ENCODE results near the gene SORL1. TPM values are rescaled to one million over a fixed set of nuclear protein-coding genes. Genes with fewer than 3 reads are reported as not detected.
"Not testable (repeated sequence)": the region's sequence is repeated elsewhere in the genome, so short reads cannot be mapped to it uniquely, and the experiment has no call there.

The SORL1 gene
- total and polyA plus RNA-seq, 3 experiments from 2014 or later = 44.5 to 220 (median 46.9) TPM

GRCh38 chr11:121481484-121482230 is 29.5 kb downstream of the SORL1 start:
- Histone ChIP-seq H3K27ac (ENCODE audit: low read depth, low read length) (peak overlapping the region; percentile 63), H3K4me3 (ENCODE audit: low read length) (peak overlapping the region; percentile 60), H3K4me1 (ENCODE audit: insufficient read depth, low read length) (peaks cover 63% of the 10 kb centered on the region), H3K36me3 (ENCODE audit: insufficient read depth, low read length) (peaks cover 26% of the 10 kb centered on the region)
- H3K27me3 Mint-ChIP-seq; H3K9me3 ChIP-seq (ENCODE audit: low read length); H3K27me3 ChIP-seq (ENCODE audit: insufficient read depth, low read length, poor library complexity, severe bottlenecking); H3K9me3 Mint-ChIP-seq: not testable (repeated sequence)
- DNase-seq = peak; percentile 37 to 86 (median 80)
- peak overlapping the region; percentile 74 to 89 (median 83) for H3K4me3 Mint-ChIP-seq
- ChIA-PET POLR2A (interaction anchor here (0.7 kb wide), 1 partner anchor 30 kb away, joined by 3 read pairs; no protein-coding TSS in a partner anchor), CTCF (interaction anchor here (1.0 to 1.7 kb wide), 6 partner anchors 14 to 231 kb away, joined by 3 to 4 read pairs (median 3); no protein-coding TSS in a partner anchor)
- H3K4me1 Mint-ChIP-seq = peaks cover 63 to 85% (median 79%) of the 10 kb centered on the region in 3 donors
- peaks cover 8 to 53% (median 17%) of the 10 kb centered on the region in 3 donors for H3K36me3 Mint-ChIP-seq
- H3K27ac Mint-ChIP-seq = peak overlapping the region; percentile 71 to 100 (median 98)

DNA sequence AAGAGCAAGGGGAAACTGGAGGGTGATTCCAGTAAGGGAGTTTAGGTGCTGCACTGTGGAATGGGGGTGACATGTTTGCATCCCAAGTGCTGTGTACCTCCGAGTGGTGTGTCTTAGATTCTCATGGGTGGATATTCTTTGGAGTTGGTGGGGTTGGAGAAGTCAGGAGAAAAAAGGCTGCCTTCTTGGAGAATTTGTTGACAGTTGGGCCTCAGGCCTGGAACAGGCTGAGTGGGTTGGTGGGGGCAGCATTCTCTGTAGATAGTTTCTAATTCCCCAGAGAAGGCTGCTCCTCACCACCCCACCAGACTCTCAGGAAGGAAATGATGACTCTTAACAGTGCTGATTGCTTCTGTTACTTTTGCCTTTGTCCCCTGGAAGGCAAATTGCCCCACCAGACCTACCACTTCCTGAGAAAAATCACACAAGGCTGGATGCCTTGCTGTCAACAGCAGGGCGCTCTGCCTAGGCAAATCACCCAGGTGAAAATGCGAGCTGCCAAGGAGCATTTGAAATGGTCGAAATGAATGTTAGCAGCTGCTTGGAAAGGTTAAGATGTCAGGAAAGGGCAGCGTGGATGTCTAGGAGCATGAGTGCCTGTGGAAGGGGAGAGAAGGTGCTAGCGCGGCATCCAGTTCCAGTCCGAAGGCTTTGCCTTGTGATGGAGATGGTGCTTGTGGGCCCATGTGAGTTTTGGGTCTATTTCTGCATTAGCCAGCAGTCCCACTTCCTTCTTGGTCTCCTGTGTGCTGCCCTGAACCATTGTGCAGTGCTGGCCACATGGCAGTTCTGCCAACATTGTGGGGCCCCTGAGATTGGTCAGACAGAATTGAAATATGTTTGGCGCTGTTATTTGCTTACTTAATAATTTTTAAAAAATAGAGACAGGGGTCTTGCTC is 30.4 kb downstream of the SORL1 start:
- peaks cover 65% of the 10 kb centered on the region for H3K4me1 ChIP-seq (ENCODE audit: insufficient read depth, low read length)
- Mint-ChIP-seq H3K27me3 (no peaks in the 10 kb centered on the region), H3K9me3 (no peaks in the 10 kb centered on the region), H3K27ac (peak overlapping the region; percentile 71 to 100 (median 98)), H3K4me3 (peak overlapping the region; percentile 74 to 89 (median 83)), H3K4me1 (peaks cover 62 to 84% (median 79%) of the 10 kb centered on the region in 3 donors), H3K36me3 (peaks cover 8 to 53% (median 15%) of the 10 kb centered on the region in 3 donors)
- no peaks in the 10 kb centered on the region for H3K9me3 ChIP-seq (ENCODE audit: low read length)
- peak overlapping the region; percentile 60 for H3K4me3 ChIP-seq (ENCODE audit: low read length)
- DNase-seq = peak; percentile 53 to 83 (median 77)
- POLR2A ChIA-PET = interaction anchor here (0.7 to 1.4 kb wide), 3 partner anchors 20 to 30 kb away, joined by 3 to 4 read pairs (median 4); partner anchors contain the start of gene SORL1
- CTCF ChIA-PET = interaction anchor here (0.6 to 1.8 kb wide), 5 partner anchors 17 to 189 kb away, joined by 3 to 7 read pairs (median 3); no protein-coding TSS in a partner anchor
- H3K27me3 ChIP-seq (ENCODE audit: insufficient read depth, low read length, poor library complexity, severe bottlenecking) = no peaks in the 10 kb centered on the region
- peak overlapping the region; percentile 63 for H3K27ac ChIP-seq (ENCODE audit: low read depth, low read length)
- H3K36me3 ChIP-seq (ENCODE audit: insufficient read depth, low read length) = peaks cover 29% of the 10 kb centered on the region

DNA sequence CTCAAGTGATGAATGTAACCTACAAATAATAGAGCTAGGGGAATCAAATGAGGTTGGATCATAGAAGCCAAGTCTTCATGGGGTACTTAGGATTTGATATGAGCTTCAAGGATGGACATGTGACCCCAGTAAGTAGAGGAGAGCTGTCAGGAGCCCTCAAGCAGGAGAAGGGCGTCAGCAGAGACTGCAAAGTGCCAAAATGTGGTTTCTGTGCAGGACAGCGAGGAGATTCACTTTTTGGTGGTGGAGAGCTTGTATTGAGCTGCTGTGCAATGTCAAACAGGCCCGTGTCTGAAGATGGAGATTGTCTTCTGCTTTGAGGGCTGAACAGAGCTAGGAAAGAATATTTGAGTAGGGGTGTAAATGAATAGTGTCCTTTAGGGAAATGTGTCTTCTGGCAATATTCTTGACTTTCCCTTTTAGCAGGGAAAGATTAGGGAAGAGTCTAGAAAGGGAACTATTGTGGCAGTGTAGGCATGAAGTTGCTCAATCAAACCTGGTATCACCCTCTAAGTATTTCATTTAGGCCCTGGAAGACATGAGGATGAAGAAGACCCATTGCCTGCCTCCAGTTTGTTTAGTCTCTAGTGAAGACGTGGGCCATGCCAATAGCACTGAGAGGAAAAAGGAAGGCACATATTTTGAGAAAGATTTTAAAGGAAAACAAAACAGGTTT is 31.8 kb downstream of the SORL1 start:
- Mint-ChIP-seq H3K36me3 (peaks cover 0 to 55% (median 20%) of the 10 kb centered on the region in 3 donors), H3K9me3 (no peaks in the 10 kb centered on the region), H3K4me3 (peak overlapping the region; percentile 1 to 89 (median 75)), H3K4me1 (peaks cover 64 to 86% (median 81%) of the 10 kb centered on the region in 3 donors), H3K27ac (peak overlapping the region; percentile 71 to 100 (median 98)), H3K27me3 (no peaks in the 10 kb centered on the region)
- H3K4me1 ChIP-seq (ENCODE audit: insufficient read depth, low read length) = peaks cover 65% of the 10 kb centered on the region
- no peak for DNase-seq
- H3K36me3 ChIP-seq (ENCODE audit: insufficient read depth, low read length) = peaks cover 27% of the 10 kb centered on the region
- ChIA-PET POLR2A (interaction anchor here (1.2 to 1.4 kb wide), 2 partner anchors 17 to 29 kb away, joined by 3 to 4 read pairs; no protein-coding TSS in a partner anchor), CTCF (interaction anchor here (0.8 to 1.8 kb wide), 2 partner anchors 16 to 33 kb away, joined by 3 to 7 read pairs; no protein-coding TSS in a partner anchor)
- no peak overlapping the region for H3K27ac ChIP-seq (ENCODE audit: low read depth, low read length)
- H3K4me3 ChIP-seq (ENCODE audit: low read length) = no peak overlapping the region
- no peaks in the 10 kb centered on the region for H3K9me3 ChIP-seq (ENCODE audit: low read length)
- no peaks in the 10 kb centered on the region for H3K27me3 ChIP-seq (ENCODE audit: insufficient read depth, low read length, poor library complexity, severe bottlenecking)

- H3K27ac Mint-ChIP-seq = peak overlapping the region; percentile 71 to 100 (median 96)
- ChIA-PET CTCF (no interaction called here), POLR2A (no interaction called here)
- peak overlapping the region in 6 of 7 donors; percentile 21 to 49 (median 28) for H3K4me3 Mint-ChIP-seq
- Histone ChIP-seq H3K4me1 (ENCODE audit: insufficient read depth, low read length) (peaks cover 65% of the 10 kb centered on the region), H3K9me3 (ENCODE audit: low read length) (no peaks in the 10 kb centered on the region), H3K27me3 (ENCODE audit: insufficient read depth, low read length, poor library complexity, severe bottlenecking) (no peaks in the 10 kb centered on the region), H3K36me3 (ENCODE audit: insufficient read depth, low read length) (peaks cover 34% of the 10 kb centered on the region), H3K27ac (ENCODE audit: low read depth, low read length) (no peak overlapping the region), H3K4me3 (ENCODE audit: low read length) (no peak overlapping the region)
- H3K9me3 Mint-ChIP-seq = no peaks in the 10 kb centered on the region
- H3K4me1 Mint-ChIP-seq = peaks cover 64 to 90% (median 83%) of the 10 kb centered on the region in 3 donors
- H3K27me3 Mint-ChIP-seq = no peaks in the 10 kb centered on the region
- DNase-seq = peak in 2 of 5 donors; percentile 26 to 53
- peaks cover 12 to 56% (median 25%) of the 10 kb centered on the region in 3 donors for H3K36me3 Mint-ChIP-seq
Observed at GRCh38 chr11:121485216-121485615, 33.1 kb downstream of the SORL1 start.

GRCh38 chr11:121486054-121486453 is 33.9 kb downstream of the SORL1 start:
- H3K4me1 Mint-ChIP-seq = peaks cover 64 to 88% (median 81%) of the 10 kb centered on the region in 3 donors
- POLR2A ChIA-PET = no interaction called here
- CTCF ChIA-PET = no interaction called here
- Histone ChIP-seq H3K4me1 (ENCODE audit: insufficient read depth, low read length) (peaks cover 60% of the 10 kb centered on the region), H3K9me3 (ENCODE audit: low read length) (no peaks in the 10 kb centered on the region), H3K36me3 (ENCODE audit: insufficient read depth, low read length) (peaks cover 37% of the 10 kb centered on the region), H3K4me3 (ENCODE audit: low read length) (no peak overlapping the region), H3K27ac (ENCODE audit: low read depth, low read length) (no peak overlapping the region), H3K27me3 (ENCODE audit: insufficient read depth, low read length, poor library complexity, severe bottlenecking) (no peaks in the 10 kb centered on the region)
- no peak for DNase-seq
- H3K36me3 Mint-ChIP-seq = peaks cover 13 to 62% (median 29%) of the 10 kb centered on the region in 3 donors
- no peaks in the 10 kb centered on the region for H3K27me3 Mint-ChIP-seq
- peak overlapping the region in 1 of 7 donors; percentile 3 for H3K4me3 Mint-ChIP-seq
- peak overlapping the region; percentile 71 to 100 (median 96) for H3K27ac Mint-ChIP-seq
- no peaks in the 10 kb centered on the region for H3K9me3 Mint-ChIP-seq

DNA sequence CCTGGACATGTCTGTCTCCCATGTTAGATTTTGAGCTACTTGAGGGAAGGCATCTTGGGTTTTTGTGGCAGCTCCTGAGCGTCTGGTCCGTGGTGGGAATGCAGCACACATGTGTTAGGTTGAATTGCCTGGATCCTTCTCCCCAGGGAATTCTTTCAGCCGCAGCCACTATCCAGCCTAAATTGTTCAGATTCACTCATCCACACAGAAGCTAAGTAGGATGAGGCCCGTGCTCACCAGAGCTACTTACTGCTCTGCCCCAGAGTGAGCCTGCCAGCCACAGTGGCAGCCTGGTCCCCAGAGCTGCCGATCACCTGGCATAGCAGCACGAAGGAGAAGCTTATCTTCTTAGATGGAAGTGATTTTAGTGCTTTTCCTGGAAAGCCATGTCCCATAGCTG is 35.1 kb downstream of the SORL1 start:
- H3K27ac ChIP-seq (ENCODE audit: low read depth, low read length) = no peak overlapping the region
- Mint-ChIP-seq H3K9me3 (no peaks in the 10 kb centered on the region), H3K4me3 (peak overlapping the region in 1 of 7 donors; percentile 62), H3K36me3 (peaks cover 13 to 71% (median 29%) of the 10 kb centered on the region in 3 donors), H3K27me3 (no peaks in the 10 kb centered on the region), H3K4me1 (peaks cover 66 to 86% (median 81%) of the 10 kb centered on the region in 3 donors), H3K27ac (peak overlapping the region; percentile 17 to 90 (median 80))
- no peak for DNase-seq
- H3K4me3 ChIP-seq (ENCODE audit: low read length) = no peak overlapping the region
- no peaks in the 10 kb centered on the region for H3K27me3 ChIP-seq (ENCODE audit: insufficient read depth, low read length, poor library complexity, severe bottlenecking)
- CTCF ChIA-PET = interaction anchor here (0.8 kb wide), 2 partner anchors 9 to 36 kb away, joined by 3 to 4 read pairs; no protein-coding TSS in a partner anchor
- POLR2A ChIA-PET = no interaction called here
- H3K36me3 ChIP-seq (ENCODE audit: insufficient read depth, low read length) = peaks cover 43% of the 10 kb centered on the region
- no peaks in the 10 kb centered on the region for H3K9me3 ChIP-seq (ENCODE audit: low read length)
- H3K4me1 ChIP-seq (ENCODE audit: insufficient read depth, low read length) = peaks cover 49% of the 10 kb centered on the region

DNA sequence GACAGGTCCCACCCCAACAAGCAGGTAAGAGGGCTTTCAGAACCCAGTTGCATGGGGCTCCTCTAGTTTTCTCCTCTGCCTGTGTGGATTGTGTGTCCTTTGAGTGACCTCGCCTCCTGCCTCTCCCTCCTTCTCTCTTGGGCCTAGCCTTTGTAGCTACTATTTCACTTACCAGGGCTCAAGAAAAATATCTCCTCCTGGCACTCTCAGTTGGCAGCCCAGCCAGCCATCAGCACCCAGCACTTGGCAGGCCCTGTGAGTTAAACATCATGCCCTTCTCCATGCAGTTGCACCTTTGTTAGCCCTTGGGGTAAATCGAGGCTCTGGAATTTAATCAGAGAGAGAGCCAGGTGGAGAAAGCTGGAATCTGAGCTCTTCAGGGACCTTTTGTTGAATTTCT is 36.1 kb downstream of the SORL1 start:
- Mint-ChIP-seq H3K36me3 (peaks cover 13 to 75% (median 31%) of the 10 kb centered on the region in 3 donors), H3K4me3 (no peak overlapping the region), H3K27ac (peak overlapping the region; percentile 44 to 96 (median 76)), H3K9me3 (no peaks in the 10 kb centered on the region), H3K4me1 (peaks cover 57 to 76% (median 71%) of the 10 kb centered on the region in 3 donors), H3K27me3 (no peaks in the 10 kb centered on the region)
- Histone ChIP-seq H3K27ac (ENCODE audit: low read depth, low read length) (no peak overlapping the region), H3K4me1 (ENCODE audit: insufficient read depth, low read length) (peaks cover 39% of the 10 kb centered on the region), H3K36me3 (ENCODE audit: insufficient read depth, low read length) (peaks cover 43% of the 10 kb centered on the region), H3K4me3 (ENCODE audit: low read length) (no peak overlapping the region), H3K27me3 (ENCODE audit: insufficient read depth, low read length, poor library complexity, severe bottlenecking) (no peaks in the 10 kb centered on the region), H3K9me3 (ENCODE audit: low read length) (no peaks in the 10 kb centered on the region)
- POLR2A ChIA-PET = no interaction called here
- CTCF ChIA-PET = no interaction called here
- no peak for DNase-seq
